ENCODE measurements around the gene LCP2. TPM values are rescaled to one million over a fixed set of nuclear protein-coding genes. Genes with fewer than 3 reads are reported as not detected.

Gene LCP2
- total and polyA plus RNA-seq, 2 of the 4 experiments (the other 2 are of a cell fraction), result not detected

GRCh38 chr5:170301981-170302652 is 4.5 kb upstream of the LCP2 start:
- Histone ChIP-seq H3K4me1 (ENCODE audit: control insufficient read depth, insufficient read depth, low read length) (no peaks in the 10 kb centered on the region), H3K36me3 (ENCODE audit: control insufficient read depth, insufficient read depth, low read length) (no peaks in the 10 kb centered on the region), H3K14ac (replicated peaks; ENCODE audit: low read depth, low read length) (no peak overlapping the region), H3K9ac (ENCODE audit: low read depth, low read length) (no peak overlapping the region), H2BK120ac (ENCODE audit: low read depth, low read length) (no peak overlapping the region), H3K9me3 (ENCODE audit: control insufficient read depth, insufficient read depth, low read length) (no peaks in the 10 kb centered on the region), H2AK5ac (ENCODE audit: low read depth, low read length) (no peak overlapping the region), H2BK15ac (ENCODE audit: low read depth, low read length) (no peak overlapping the region), H2BK5ac (ENCODE audit: low read depth, low read length, poor library complexity, severe bottlenecking) (no peak overlapping the region), H3K23ac (ENCODE audit: low read depth, low read length) (no peak overlapping the region), H4K8ac (ENCODE audit: low read depth in 2 of 2, low read length in 2 of 2) (no peak overlapping the region), H4K20me1 (ENCODE audit: insufficient read depth, low read length) (no peaks in the 10 kb centered on the region), H2AFZ (replicated peaks; ENCODE audit: low read length, poor library complexity) (no peak overlapping the region), H3K27ac (ENCODE audit: insufficient read depth, low read length) (no peak overlapping the region), H3K9me1 (ENCODE audit: insufficient read depth, low read length) (no peaks in the 10 kb centered on the region), H3K4ac (ENCODE audit: low read depth, low read length) (no peak overlapping the region), H2BK20ac (ENCODE audit: low read depth, low read length) (no peak overlapping the region), H3K18ac (ENCODE audit: low read depth, low read length) (no peak overlapping the region), H3K4me2 (ENCODE audit: low read depth, low read length) (no peak overlapping the region), H3K56ac (ENCODE audit: extremely low read depth, insufficient read depth, low read length) (no peak overlapping the region), H3K79me1 (ENCODE audit: low read depth in 1 of 2, low read length in 2 of 2) (no peaks in the 10 kb centered on the region), H3K4me3 (ENCODE audit: insufficient read depth, low read depth, low read length) (no peak overlapping the region), H4K91ac (ENCODE audit: insufficient read depth, low read depth, low read length) (no peak overlapping the region), H2AK9ac (replicated peaks; ENCODE audit: low read depth, low read length, poor library complexity) (no peak overlapping the region), H4K5ac (ENCODE audit: low read depth, low read length) (no peak overlapping the region), H3K27me3 (ENCODE audit: control insufficient read depth, insufficient read depth, low read length) (no peaks in the 10 kb centered on the region)
- TF ChIP-seq RAD21 (IDR thresholded peaks at IDR 0.05; ENCODE audit: low read length) (no peak), USF2 (IDR thresholded peaks at IDR 0.05; ENCODE audit: low read depth, low read length) (no peak), CTCF (conservative IDR thresholded peaks at IDR 0.05; ENCODE audit: low read depth, low read length) (no peak), BHLHE40 (IDR thresholded peaks at IDR 0.05; ENCODE audit: low read depth, low read length) (no peak), NFE2L2 (IDR thresholded peaks at IDR 0.05; ENCODE audit: low read depth, low read length) (no peak), RCOR1 (IDR thresholded peaks at IDR 0.05; ENCODE audit: insufficient replicate concordance, low read length) (no peak), MXI1 (IDR thresholded peaks at IDR 0.05; ENCODE audit: borderline replicate concordance, low read depth, low read length) (no peak), SMC3 (IDR thresholded peaks at IDR 0.05; ENCODE audit: low read depth, low read length) (no peak), POLR2A (IDR thresholded peaks at IDR 0.05; ENCODE audit: low read depth, low read length) (no peak), CEBPB (IDR thresholded peaks at IDR 0.05; ENCODE audit: low read depth, low read length) (no peak), MAZ (IDR thresholded peaks at IDR 0.05; ENCODE audit: borderline replicate concordance, low read depth, low read length) (no peak), CHD1 (IDR thresholded peaks at IDR 0.05; ENCODE audit: low read depth, low read length) (no peak), MAFK (IDR thresholded peaks at IDR 0.05; ENCODE audit: low read depth, low read length) (no peak), FOS (IDR thresholded peaks at IDR 0.05; ENCODE audit: low read depth, low read length) (no peak), RFX5 (IDR thresholded peaks at IDR 0.05; ENCODE audit: low read depth, low read length) (no peak)
- TF ChIP-seq, protein P1, sequence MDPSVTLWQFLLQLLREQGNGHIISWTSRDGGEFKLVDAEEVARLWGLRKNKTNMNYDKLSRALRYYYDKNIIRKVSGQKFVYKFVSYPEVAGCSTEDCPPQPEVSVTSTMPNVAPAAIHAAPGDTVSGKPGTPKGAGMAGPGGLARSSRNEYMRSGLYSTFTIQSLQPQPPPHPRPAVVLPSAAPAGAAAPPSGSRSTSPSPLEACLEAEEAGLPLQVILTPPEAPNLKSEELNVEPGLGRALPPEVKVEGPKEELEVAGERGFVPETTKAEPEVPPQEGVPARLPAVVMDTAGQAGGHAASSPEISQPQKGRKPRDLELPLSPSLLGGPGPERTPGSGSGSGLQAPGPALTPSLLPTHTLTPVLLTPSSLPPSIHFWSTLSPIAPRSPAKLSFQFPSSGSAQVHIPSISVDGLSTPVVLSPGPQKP (IDR thresholded peaks at IDR 0.05; ENCODE audit: borderline replicate concordance, low read depth, low read length), result no peak
- dilution Hi-C loops (cut with HindIII; ENCODE audit: low sequenced_read_pairs, unreplicated experiment) (no loop called here), in situ Hi-C loops (cut with MboI; ENCODE audit: low sequenced_read_pairs) (no loop called here), intact Hi-C loops (cut with micrococcal nuclease) (no loop called here)
- no peak for ATAC-seq (ENCODE audit: low read depth)
- DNase-seq, result no peak
- ChIA-PET CTCF (no interaction called here), POLR2A (ENCODE audit: unreplicated experiment) (no interaction called here)
- no TSS peak for BruUV-seq (replicated peaks)
- WGBS, 2 experiments (ENCODE audit: extremely low coverage in 2 of 2, insufficient read length in 1 of 2), result no CpG with 5 or more reads among the region's 11 CpGs
